HG03139 (cell line): ENCODE measurements around the gene ABCC11.

ENCODE experiments used
- ATAC-seq: cut with Tn5 transposase; IDR thresholded peaks from one replicate; pipeline ENCODE4 v1.9.1; 2021; ENCODE audit not compliant: unreplicated experiment

Gene ABCC11

GRCh38 chr16:48133455-48134211 lies 113.7 kb downstream of the ABCC11 start:
- no peak for ATAC-seq

- no peak for ATAC-seq
Measured at GRCh38 chr16:48132696-48133095, 114.6 kb downstream of the ABCC11 start.

- no peak for ATAC-seq
Measured at GRCh38 chr16:48131201-48131935, 116.0 kb downstream of the ABCC11 start.

GRCh38 chr16:48129926-48130325 lies 117.4 kb downstream of the ABCC11 start:
- no peak for ATAC-seq

- no peak for ATAC-seq
Measured at GRCh38 chr16:48128769-48129168, 118.6 kb downstream of the ABCC11 start.

- no peak for ATAC-seq
Measured at GRCh38 chr16:48126801-48127644, 120.3 kb downstream of the ABCC11 start.

- ATAC-seq = no peak
Measured at GRCh38 chr16:48125888-48126287, 121.5 kb downstream of the ABCC11 start.

- no peak for ATAC-seq
Measured at GRCh38 chr16:48124266-48124665, 123.1 kb downstream of the ABCC11 start.

- ATAC-seq = no peak
Measured at GRCh38 chr16:48123104-48123788, 124.1 kb downstream of the ABCC11 start.

- ATAC-seq = no peak
Measured at GRCh38 chr16:48121276-48121675, 126.1 kb downstream of the ABCC11 start.

GRCh38 chr16:48118841-48119240 lies 128.5 kb downstream of the ABCC11 start:
- ATAC-seq = no peak

GRCh38 chr16:48117217-48118105 lies 129.9 kb downstream of the ABCC11 start:
- ATAC-seq = peak; percentile 81
